Ovary (tissue), 9 donors: ENCODE results near the gene TAGAP. TPM values are rescaled to one million over a fixed set of nuclear protein-coding genes. Genes with fewer than 3 reads are reported as not detected.

Experiments used
- DNase-seq, 5 donors: peaks; one replicate each; pipeline ENCODE4 v3.0.0-alpha.2; 2019 to 2020
- H3K27ac ChIP-seq, 2 donors: fragments of 200-600 bp; one replicate each; pipeline versions ENCODE4 v1.5.1 to v1.8.0; 2019 to 2022
- H3K27me3 ChIP-seq: fragments of 200-600 bp; one replicate; pipeline ENCODE4 v1.8.0; 2022
- H3K36me3 ChIP-seq: fragments of 200-600 bp; sonication (generic); one replicate; pipeline ENCODE4 v1.5.1; 2019
- H3K4me1 ChIP-seq: one replicate; pipeline ENCODE4 v1.8.1; 2013; ENCODE audit warnings: mild to moderate bottlenecking, moderate library complexity; ENCODE audit not compliant: insufficient read depth
- H3K4me3 ChIP-seq: fragments of 200-600 bp; sonication (generic); one replicate; pipeline ENCODE4 v1.5.1; 2017
- H3K9me3 ChIP-seq, 2 donors: fragments of 200-600 bp in 1 of 2; sonication (generic) in 1 of 2; one replicate each; pipeline versions ENCODE4 v1.5.1 to v1.8.1; 2013 to 2019; ENCODE audit warnings: mild to moderate bottlenecking in 1 of 2, moderate library complexity in 1 of 2
- EP300 ChIP-seq: sonication (generic); formaldehyde crosslinking; IDR thresholded peaks from one replicate; pipeline ENCODE4 v1.6.1; 2017; ENCODE audit warnings: antibody characterized with exemption
- POLR2A ChIP-seq: fragments of 450-650 bp; IDR thresholded peaks from one replicate; pipeline ENCODE4 v1.6.1; 2017; ENCODE audit warnings: antibody characterized with exemption, mild to moderate bottlenecking, moderate library complexity
- WGBS, 3 donors: extraction: QIAGEN DNeasy Blood & Tissue Kit in 1 of 3; methylation state at CpG; one replicate each; pipeline versions ENCODE4 v1.1.5 to v1.1.7; 2013 to 2017; 5-methylcytosine and 5-hydroxymethylcytosine counted together
- intact Hi-C, 4 donors: fragments of 100-400 bp; cut with DNase I; formaldehyde crosslinking; loops; one replicate each; pipeline versions ENCODE4 v1.11.0 to v1.15.1; 2022 to 2023
- polyA plus RNA-seq, 2 donors: library from polyadenylated mRNA; stranded (reverse); fragments of 200-250 nt in 1 of 2; fragments of 350-450 nt in 1 of 2; fragmentation: Illumina TruSeq in 1 of 2; extraction: RNeasy Lipid Tissue Mini Kit (QIAGEN cat#74804) in 1 of 2; gene quantifications; one replicate each; pipeline ENCODE4 v1.2.3, GENCODE V29; 2013 to 2014
- total RNA-seq, 7 donors: library from RNA; depleted of rRNA in 2 of 7; stranded (reverse); fragments of >200 nt in 2 of 7; fragmentation: NEBNext Ultra II Directional in 3 of 7; extraction: Animal tissue kit (Norgen Biotek cat#: 25700) in 3 of 7; gene quantifications; one replicate each; pipeline versions ENCODE4 v1.1.0 to v1.2.4, GENCODE V29; 2016 to 2023
- TF ChIP-seq, protein P1 (sequence below), 3 donors: fragments of 450-650 bp in 2 of 3; fragments of 200-600 bp in 1 of 3; IDR thresholded peaks; one replicate each; pipeline versions ENCODE4 v1.5.1 to v1.8.0; 2016 to 2022; ENCODE audit warnings: antibody characterized with exemption in 3 of 3, mild to moderate bottlenecking in 1 of 3
- donor health status: DM: no; HTN: no; CAD: no; lungs with moderate emphysema.
- donor health status: DM: no; HTN: no; CAD: no.
- donor health status: Bipolar disorder and iron deficiency.
- donor health status: DM: yes; HTN: yes; CAD: no.
- donor health status: DM: no; HTN: no; CAD: no.
- donor health status: DM: yes; HTN: yes; CAD: no.

Gene TAGAP
- total and polyA plus RNA-seq, 9 donors: 0.58 to 5.1 (median 1.4) TPM

DNA sequence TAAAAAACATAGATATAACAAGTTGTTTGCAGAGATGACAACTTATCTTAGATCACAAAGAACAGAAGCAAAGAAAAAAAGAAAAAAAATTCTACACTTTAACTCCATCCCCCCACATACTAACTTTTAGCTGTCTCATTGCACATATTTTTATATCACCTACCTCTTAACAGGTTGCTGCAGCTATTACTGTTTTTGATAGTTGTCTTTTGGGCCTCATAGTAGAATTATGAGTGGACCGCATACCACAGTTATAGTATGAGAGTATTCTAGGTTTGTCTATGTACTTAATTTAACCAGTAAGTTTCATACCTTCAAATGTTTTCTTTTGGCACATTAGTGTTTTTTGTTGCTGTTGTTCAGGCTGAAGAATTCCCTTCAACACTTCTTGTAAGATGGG lies 57.1 kb downstream of the TAGAP start:
- Histone ChIP-seq H3K9me3 (no peaks in the 10 kb centered on the region), H3K4me1 (no peaks in the 10 kb centered on the region), H3K4me3 (no peak overlapping the region), H3K27me3 (no peaks in the 10 kb centered on the region), H3K36me3 (no peaks in the 10 kb centered on the region), H3K27ac (no peak overlapping the region)
- no peak for DNase-seq
- 97 to 100% (median 98%) methylated on average over 1 of the region's 1 CpG for WGBS, 3 donors
- intact Hi-C loops: no loop called here
- TF ChIP-seq, protein P1, sequence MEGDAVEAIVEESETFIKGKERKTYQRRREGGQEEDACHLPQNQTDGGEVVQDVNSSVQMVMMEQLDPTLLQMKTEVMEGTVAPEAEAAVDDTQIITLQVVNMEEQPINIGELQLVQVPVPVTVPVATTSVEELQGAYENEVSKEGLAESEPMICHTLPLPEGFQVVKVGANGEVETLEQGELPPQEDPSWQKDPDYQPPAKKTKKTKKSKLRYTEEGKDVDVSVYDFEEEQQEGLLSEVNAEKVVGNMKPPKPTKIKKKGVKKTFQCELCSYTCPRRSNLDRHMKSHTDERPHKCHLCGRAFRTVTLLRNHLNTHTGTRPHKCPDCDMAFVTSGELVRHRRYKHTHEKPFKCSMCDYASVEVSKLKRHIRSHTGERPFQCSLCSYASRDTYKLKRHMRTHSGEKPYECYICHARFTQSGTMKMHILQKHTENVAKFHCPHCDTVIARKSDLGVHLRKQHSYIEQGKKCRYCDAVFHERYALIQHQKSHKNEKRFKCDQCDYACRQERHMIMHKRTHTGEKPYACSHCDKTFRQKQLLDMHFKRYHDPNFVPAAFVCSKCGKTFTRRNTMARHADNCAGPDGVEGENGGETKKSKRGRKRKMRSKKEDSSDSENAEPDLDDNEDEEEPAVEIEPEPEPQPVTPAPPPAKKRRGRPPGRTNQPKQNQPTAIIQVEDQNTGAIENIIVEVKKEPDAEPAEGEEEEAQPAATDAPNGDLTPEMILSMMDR (IDR thresholded peaks at IDR 0.05): no peak
- TF ChIP-seq POLR2A: no peak
- TF ChIP-seq EP300: no peak

Other genes with a start within 250 kb of the TAGAP start
- gene EZR, start 225.6 kb downstream of the TAGAP start, total RNA-seq: 100 to 1,000 TPM in 4 of 7 donors, 10 to 100 TPM in 3; 39.0 to 214 (median 116) TPM
- 10 to 100 TPM; 45.1 to 85.6 TPM for gene EZR, start 225.6 kb downstream of the TAGAP start, polyA plus RNA-seq
- gene RSPH3, start 44.8 kb downstream of the TAGAP start, total RNA-seq: 1 to 10 TPM; 4.5 to 9.3 (median 7.6) TPM
- gene RSPH3, start 44.8 kb downstream of the TAGAP start, polyA plus RNA-seq: 1 to 10 TPM; 2.6 to 9.7 TPM
- 1 to 10 TPM in 4 of 7 donors, under 1 TPM in 3; 0.08 to 2.1 (median 1.1) TPM for gene FNDC1, start 124.4 kb upstream of the TAGAP start, total RNA-seq
- gene FNDC1, start 124.4 kb upstream of the TAGAP start, polyA plus RNA-seq: 1 to 10 TPM in 1 of 2 donors, under 1 TPM in 1; 0.29 to 7.3 TPM